ENCODE measurements around the gene EIF3B.
"Not testable (repeated sequence)": the region's sequence is repeated elsewhere in the genome, so short reads cannot be mapped to it uniquely, and the experiment has no call there.

Gene EIF3B

DNA sequence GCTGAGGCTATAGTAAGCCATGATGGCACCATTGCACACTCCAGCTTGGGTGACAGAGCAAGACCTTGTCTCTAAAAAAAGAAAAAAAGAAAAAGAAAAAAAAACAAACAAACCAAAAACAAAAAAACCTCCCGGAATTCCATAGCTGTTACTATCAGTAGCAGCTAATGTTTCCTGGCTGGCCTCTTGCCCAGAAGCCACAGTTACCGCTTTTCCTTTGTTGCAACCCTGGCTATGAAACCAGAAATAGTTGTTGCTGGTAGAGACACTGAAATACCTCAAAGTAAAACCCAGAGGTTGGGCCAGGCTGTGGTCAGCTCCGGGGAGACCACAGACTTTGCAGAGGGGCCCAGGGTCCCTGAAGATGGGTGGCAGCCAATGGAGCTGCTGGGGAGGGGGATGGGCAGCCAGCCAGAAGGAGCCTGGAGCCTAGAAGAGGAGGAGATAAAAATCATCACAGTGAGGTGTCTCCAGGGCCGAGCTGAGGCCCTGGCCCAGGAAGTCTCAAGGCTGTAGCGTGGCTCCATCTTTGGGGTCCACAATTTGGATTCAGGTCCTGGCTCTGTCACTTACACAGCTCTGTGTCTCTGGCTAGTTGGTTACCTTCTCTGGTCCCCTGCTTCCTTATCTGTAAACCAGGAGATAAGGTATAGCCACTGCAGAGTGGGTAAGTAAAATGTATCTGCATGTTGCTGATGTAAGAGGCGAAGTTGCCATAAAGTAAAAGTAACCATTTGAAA is 45.4 kb downstream of the EIF3B start:
- no peak for DNase-seq (ENCODE audit: low read depth)

DNA sequence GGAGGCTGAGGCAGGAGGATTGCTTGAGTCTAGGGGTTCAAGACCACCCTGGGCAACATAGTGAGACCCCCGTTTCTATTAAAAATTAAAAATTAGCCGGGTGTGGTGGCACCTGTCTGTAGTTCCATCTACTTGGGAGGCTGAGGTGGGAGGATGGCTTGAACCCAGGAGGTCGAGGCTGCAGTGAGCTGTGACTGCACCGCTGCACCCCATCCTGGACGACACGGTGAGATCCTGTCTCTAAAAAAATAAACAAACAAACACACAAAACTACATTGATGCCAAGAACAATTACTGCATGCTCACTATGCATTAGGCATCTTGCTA is 48.0 kb downstream of the EIF3B start:
- DNase-seq (ENCODE audit: low read depth) = no peak

DNA sequence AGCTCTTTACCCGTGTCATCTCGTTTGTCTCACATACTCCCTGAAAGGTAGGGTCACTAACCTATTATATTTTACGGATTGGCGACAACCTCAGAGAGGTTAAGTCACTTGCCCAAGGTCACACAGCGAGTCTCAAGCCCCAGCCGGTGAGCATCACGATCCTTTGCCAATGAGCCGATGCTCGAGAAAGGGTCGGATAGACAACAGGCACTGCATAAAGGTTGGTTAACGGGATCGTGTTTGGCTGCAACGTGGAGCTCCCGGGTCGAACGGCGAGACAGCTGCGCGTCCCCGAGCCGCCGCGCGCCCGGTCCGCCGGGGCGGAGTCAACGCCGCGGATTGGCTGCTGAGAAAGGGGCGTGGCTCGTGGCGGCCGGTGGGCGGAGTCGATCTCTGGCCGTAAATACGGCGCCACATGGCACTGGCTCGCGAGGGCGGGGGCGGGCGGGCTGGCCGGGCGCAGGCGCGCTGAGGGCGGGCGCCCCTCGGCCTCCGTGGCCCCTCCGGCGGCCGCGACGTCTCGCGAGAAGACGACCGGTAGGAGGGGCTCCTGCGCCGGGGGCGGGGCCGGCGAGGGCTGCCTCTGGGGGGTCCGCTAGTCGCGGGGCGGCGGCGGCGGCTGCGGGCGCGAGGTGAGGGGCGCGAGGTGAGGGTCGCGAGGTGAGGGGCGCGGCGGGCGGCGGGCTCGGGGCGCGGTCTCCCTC is 48.5 kb downstream of the EIF3B start, which contains the start of gene CHST12:
CHST12 (plus strand) TSS at position 598 of the 704 bp plus-strand sequence. CDS start 29,029 bp downstream, outside the sequence.
- peak; percentile 88 for DNase-seq (ENCODE audit: low read depth)

DNA sequence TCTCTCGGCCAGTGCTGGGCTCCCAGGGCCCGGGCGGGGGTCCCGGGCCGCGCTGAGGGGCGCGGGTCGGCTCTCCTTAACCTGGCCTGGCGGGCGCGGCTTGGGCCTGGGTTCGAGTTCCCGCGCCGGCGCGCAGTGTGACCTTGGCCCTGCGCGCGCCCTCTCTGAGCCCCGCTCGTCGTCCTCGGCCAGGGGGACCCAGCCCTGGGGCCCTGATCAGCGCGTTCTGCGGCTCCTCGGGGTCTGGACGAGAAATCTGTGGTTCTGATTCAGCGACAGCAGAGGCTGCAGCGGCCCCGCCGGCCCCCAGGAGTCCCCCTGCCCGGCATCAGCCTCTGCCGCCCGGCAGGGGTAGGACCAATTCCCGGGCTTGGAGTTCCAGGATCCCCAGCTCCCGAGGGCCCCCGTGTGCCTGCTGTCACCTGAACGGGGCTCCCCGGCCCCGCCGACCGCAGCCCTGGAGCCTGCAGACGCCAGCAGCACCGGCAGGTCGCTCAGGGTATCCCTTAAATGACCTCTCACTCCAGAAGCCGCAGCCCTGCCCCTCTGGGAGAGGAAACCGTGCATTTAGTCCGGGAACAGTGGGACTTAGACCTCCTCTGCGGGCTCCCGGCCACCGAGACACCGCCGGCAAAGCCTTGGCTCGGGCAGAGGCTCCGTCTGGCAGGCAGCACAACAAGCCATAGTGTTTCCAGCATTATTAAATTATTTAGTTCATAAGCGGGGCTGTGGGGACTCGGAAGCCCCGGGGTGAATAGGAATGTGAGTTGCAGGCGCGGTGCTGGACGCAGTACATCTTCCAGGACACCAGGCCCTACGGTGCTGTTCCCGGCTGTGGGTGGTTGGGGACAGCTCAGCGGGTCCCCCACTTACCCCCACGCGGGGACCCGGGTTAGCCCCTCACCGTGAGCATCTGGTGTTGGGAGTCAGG is 49.4 kb downstream of the EIF3B start:
- DNase-seq (ENCODE audit: low read depth) = no peak

DNA sequence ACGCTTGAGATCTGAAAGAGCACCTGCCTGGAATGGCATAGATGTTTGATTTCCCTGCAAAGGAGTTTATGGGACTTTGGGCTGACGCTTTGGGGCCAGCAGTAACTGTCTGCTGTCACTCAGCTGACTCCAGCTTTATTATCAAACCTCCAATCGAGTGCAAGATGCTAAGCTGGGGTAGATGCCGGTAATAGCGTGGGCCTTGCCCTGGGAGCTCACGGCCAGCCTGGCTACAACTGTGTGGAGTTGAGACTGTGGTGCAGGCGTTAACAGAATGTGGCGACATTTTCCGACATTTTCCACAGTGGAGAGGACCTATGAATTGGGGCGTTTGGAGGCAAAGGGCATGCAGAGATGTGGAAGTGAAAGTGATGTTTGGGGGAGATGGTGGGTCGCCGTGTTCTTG is 50.1 kb downstream of the EIF3B start:
- DNase-seq (ENCODE audit: low read depth) = no peak

DNA sequence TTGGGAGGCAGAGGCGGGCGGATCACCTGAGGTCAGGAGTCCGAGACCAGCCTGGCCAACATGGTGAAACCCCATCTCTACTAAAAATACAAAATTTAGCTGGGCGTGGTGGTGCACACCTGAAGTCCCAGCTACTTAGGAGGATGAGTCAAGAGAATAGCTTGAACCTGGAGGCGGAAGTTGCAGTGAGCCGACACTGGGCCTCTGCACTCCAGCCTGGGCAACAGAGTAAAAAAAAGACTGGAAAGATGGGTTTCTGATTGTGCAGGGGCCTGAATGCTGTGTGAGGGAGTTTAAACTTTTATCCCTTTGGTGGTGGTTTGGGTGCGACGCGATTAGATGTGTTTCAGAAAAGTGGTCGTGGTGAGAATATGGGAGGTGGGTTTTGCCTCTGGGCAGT is 50.6 kb downstream of the EIF3B start:
- DNase-seq (ENCODE audit: low read depth) = no peak

DNA sequence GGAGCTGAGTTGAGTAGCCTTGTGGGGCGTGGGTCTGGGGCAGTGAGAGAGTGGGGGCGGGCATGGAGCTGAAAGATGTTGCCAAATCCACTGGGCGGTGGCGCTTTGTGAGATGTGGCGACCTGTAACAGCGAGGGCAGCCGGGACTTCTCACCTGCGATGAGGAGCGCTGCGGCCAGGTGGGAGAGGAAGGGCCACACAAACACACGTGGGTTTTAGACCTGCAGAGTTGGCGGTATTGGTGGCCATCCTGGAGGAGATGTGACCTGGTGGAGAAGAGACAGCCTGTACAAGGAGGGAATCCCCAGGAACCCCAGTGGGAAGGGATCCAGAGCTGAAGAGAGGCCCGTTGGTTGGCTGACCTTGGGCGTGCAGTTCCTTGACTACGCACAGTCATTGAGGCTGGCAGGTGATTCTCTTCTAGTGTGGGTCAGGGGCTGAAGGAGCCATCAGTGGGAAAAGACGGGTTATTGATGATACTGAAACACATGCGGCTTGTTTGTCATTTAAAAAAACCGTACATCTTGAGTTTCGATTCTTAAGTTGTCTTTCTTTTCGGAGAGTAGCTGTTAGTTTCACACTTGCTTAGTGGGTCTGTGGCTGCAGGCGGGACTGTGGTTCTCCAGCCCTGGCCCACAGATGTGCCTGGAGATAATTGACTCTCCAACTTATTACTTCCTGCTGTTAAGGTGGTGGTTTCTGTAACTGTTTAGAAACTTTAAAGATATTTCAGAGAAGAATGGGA is 51.1 kb downstream of the EIF3B start:
- DNase-seq (ENCODE audit: low read depth) = no peak

DNA sequence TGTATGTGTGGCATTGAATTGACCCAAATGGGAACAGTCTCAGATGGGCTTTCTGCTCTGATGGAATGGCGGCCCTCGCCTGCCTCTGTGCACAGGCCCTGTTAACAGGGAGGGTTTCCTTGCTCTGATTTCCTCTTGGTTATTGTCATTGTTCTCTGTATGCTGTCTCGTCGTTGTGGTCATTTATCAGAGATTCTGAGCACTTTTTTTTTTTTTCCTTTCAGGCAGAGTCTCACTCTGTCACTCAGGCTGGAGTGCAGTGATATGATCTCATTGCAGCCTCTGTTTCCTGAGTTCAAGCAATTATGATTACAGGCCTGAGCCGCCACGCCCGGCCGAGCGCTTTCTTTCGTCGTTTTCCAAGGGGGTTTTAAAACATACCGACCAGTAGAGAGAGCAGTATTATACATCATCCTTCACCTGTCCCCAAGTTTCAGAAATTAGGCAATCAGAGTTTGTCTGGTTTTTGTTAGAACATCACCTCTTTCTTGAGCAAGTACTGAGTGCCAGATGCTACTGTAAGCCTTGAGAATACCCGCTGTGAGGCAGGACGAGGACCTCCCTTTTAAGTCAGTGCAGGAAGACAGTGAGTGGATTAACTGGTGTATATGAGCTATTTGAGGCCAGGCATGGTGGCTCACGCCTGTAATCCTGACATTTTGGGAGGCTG is 55.3 kb downstream of the EIF3B start:
- DNase-seq (ENCODE audit: low read depth) = no peak

DNA sequence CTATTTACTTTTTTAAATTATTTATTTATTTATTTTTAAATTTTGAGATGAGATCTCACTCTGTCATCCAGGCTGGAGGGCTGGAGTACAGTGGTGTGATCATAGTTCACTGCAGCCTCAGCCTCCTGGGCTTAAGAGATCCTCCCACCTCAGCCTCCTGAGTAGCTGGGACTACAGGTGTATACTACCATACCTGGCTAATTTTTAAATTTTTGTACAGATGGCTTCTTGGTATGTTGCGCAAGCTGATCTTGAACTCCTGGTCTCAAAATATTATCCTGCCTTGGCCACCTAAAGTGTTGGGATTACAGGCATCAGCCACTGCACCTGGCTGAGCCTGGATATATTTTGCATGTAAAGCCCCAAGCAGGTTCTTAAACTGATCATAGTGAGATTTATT is 56.4 kb downstream of the EIF3B start:
- DNase-seq (ENCODE audit: low read depth) = no peak

DNA sequence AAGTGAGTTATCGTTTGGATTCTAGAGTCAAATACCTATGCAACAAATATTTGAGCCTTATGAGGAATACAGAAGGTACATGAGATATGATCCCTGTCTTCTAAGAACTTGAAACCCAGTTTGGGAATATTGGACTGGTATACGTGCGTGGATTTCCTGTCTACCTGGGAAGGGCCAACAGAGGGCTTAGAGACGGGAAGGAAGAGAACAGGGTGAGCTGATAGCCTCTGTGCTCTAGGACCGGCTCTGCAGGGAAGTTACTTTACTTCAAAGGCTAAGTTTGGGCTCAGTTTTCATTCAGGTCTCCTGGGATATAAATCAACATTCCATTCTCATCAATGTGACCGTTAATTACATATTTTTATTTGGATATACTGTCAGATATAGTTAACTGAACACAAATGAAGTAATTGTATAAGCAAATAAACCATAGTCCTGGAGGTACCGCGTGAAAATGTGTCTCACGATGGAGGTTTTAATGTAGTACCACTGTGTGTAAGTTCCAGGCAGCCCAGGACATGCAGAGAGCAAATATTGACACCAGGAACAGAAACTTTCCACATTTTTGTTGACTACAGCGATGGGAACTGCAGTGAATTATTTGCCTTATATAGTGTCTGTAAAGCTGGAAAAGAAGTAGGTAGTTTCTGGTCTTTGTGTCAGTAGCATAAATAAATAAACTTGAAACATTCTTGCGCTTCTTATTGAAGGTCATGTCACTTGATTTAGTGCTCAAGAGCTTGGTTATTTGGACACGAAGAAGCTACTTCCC is 57.4 kb downstream of the EIF3B start:
- no peak for DNase-seq (ENCODE audit: low read depth)

DNA sequence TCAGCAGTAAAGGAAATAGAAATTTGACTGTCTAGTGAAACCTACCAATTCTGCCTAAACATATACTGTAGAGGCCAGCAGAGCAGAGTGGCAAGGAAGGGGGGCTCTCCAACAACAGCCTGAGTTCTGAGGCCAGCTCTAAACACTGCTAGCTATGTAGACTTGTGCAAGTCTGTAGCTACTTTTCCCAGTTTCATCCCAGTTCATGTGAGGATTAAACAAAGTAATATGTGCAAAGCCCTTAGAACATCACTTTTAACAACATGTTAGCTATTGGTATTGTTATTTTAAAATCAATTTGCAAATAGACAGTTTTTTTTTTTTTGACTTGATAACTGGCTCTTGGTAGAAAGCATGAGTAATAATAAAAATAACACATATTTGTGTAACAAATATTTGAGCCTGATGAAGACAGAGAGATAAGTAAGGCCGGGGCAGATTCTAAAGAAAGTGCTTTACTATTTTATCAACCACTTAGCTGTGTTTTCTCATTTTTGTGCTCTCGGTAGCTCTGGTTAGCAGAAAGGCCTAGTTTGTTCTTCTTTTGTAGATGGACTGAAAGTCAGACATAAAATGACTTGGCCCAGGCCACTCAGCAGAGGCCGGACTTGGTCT is 58.1 kb downstream of the EIF3B start:
- no peak for DNase-seq (ENCODE audit: low read depth)

DNA sequence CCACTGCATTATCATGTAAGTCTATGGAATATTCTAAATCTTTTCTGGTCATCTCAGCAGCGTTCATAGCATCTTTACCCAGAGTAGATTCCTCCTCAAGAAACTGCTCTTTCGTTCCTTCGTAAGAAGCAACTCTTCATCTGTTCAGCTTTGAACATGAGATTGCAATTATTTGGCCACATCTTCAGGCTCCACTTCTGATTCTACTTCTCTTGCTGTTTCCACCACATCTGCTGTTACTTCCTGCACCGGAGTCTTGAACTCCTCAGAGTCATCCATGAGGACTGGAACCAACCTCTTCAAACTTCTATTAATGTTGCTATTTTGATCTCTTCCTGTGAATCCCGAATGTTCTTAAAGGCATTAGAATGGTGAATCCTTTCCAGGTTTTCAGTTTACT is 61.4 kb downstream of the EIF3B start:
- no peak for DNase-seq (ENCODE audit: low read depth)

DNA sequence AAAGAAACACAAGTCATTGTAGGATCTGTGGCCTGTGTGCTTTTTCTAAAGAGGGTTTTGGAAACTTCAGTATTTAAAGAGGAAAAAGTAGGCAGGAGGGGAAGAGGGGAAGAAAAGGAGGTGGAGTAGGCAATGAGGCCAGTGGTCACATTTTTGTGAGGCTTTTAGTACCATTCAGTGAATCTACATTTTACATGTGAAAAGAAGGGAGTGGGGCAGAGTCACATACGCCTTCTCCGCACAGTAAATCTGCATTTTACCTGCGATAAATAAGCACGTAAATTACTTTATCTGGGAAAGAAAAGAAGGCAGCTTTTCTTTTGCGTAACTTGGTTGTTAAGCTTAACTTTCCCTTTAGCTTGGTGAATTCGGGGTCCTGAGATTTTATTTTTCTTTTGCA is 62.0 kb downstream of the EIF3B start:
- no peak for DNase-seq (ENCODE audit: low read depth)

DNA sequence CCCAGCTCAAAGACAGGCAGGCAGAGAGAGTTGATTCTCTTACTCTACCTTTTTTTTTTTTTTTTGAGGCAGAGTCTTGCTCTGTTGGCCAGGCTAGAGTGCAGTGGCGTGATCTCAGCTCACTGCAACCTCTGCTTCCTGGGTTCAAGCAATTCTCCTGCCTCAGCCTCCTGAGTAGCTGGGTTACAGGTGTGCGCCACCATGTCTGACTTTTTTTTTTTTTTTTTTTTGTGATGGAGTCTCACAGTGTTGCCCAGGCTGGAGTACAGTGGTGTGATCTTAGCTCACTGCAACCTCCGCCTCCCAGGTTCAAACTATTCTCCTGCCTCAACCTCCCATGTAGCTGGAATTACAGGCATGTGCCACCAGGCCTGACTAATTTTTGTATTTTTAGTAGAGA is 62.6 kb downstream of the EIF3B start:
- not testable (repeated sequence) for DNase-seq (ENCODE audit: low read depth)

DNA sequence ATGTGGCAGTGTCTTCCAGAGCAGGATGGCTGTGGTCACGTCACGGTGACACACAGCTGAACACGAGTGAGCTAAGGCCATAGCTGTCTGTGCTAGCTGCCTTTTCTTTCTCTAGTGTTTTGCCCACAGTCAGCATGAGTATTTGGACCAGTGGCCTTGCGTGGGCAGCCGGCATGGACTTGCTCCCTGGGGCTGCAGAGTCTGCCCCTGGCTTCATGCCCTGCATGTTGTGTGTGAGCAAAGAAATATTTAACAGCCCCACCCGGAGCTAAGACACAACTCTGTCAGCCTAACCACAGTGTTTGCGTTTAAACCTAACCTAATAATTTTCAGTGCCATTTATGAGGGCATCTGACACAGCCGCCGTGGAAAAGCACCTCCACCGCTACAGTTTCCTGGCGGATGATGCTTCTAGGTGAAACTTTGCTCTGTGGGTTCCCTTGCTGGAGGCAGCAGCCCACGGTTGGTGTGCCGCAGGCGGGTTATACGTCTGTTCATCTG is 63.4 kb downstream of the EIF3B start:
- peak; percentile 64 for DNase-seq (ENCODE audit: low read depth)

DNA sequence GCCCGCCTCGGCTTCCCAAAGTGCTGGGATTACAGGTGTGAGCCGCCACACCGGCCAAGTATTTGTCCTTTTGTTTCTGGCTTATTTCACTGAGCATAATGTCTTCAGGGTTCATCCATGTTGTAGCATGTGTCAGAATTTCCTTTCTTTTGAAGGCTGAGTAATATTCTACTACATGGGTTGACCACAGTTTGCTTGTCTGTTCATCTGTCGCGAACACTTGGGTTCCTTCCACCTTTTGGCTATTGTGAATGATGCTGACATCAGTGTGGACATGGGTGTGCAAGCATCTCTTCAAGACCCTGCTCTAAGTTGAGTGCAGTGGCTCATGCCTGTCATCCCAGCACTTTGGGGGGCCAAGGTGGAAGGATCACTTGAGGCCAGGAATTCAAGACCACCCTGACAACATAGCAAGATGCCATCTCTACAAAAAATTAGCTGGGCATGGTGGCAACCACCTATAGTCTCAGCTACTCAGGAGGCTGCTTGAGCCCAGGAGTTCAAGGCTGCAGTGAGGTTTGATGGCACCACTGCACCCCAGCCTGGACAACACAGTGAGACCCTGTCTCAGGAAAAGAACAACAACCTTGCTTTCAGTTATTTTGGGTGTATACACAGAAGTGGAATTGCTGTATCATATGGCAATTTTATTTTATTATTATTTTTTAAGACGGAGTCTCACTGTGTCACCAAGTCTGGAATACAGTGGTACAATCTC is 65.7 kb downstream of the EIF3B start:
- DNase-seq (ENCODE audit: low read depth) = no peak

DNA sequence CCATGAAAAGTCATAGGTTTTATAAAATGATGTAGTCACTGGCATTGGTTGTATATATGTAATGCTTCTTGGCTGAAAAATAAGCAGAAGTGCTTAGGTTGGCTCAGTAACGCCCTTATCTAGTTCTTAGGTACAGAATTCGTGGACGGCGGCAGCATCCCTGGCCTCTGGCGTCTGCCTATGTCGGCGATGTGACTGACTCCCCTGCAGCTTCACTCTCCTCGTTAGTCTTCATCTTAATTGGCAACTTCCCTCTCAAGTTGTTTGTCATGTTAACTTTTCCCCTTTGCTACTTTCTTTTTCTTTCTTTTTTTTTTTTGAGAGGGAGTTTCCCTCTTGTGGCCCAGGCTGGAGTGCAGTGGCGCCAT is 67.3 kb downstream of the EIF3B start:
- DNase-seq (ENCODE audit: low read depth) = no peak

DNA sequence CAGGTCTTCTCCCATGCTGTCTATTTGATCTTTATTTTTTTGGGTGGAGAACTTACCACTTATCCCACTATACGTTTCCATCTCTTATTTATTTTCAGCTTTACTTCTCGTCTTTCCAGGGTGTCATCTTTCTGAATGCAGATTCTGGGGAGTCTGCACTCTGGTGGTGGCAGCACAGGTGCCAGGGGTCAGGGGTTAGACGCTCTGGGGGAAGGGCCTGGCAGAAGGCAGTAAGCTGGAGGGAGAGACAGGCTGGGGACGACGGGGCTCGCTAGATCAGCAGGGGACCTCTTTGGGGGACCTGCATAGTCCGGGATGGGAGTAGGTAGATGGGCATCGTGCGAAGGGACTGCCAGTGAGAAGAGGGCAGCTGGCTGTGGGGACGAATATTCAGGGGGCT is 71.1 kb downstream of the EIF3B start:
- no peak for DNase-seq (ENCODE audit: low read depth)

Measured in activated gamma-delta T cell treated with anti-CD3 and anti-CD28 coated beads, Interleukin-2, amount 50 U/mL, for 16 hours (primary cell).